Cerebellar nuclear complex (tissue), 1 donor: ENCODE results near the gene SF3B5.
"Not testable (repeated sequence)": the region's sequence is repeated elsewhere in the genome, so short reads cannot be mapped to it uniquely, and the experiment has no call there.

Experiments
- DNase-seq, 2 experiments: peaks; one replicate each; lab custom pipeline; 2025; lab: John Stamatoyannopoulos, UW

SF3B5 gene

DNA sequence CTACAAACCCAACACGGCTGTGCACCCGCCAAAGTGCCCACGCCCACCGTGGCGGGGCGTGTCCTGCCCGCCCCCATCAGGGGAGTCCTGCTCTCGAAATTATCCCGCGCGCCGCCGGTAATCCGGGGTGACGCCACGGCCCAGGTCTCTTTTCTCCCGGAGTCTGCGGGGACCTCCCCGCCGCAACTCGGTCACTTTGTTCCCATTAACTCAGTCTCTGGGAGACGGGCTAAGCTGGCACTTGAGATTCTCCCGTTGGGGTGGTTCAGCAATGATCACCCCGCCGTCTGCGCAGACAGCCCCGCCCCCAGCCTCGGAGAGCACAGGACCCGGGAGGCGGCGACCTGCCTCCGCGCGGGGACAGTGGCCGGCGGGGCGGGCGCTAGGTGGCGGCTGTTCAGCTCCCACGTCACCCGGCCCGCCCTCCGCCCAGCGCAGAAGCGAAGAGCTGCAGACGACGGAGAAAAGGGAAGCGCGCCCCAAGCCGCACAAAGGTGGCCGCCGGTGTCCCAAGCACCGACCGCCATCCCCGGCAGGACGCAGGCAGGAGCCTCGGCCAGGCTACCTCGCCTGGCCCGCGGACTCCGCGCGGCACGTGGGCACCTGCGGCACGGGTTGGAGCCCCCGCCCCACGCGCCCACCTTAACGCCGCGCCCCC lies 31.5 kb downstream of the SF3B5 start:
- no peak for DNase-seq

DNA sequence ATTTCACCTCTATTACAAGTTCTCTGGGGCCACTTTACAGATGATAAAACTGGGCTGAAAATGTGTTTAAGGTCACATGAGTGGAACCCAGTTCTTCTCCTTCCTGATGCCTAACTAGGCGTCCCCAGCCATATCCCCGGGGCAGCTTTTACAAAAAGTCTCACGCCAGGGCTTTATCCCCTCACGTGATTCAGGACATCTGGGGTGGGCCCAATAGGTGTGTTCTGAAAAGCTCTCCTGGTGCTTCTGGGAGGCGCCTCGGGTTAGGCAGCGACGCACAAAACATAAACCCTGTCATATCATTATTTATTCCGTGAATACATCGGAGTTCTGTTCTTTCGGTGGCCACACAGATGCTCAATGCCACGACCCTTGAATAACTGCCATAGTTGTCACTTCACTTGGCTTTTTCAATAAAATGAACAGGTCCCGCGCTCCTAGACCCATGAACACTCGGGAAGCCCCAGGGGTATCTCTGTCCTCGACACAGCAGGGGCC lies 32.1 kb downstream of the SF3B5 start:
- DNase-seq: no peak

DNA sequence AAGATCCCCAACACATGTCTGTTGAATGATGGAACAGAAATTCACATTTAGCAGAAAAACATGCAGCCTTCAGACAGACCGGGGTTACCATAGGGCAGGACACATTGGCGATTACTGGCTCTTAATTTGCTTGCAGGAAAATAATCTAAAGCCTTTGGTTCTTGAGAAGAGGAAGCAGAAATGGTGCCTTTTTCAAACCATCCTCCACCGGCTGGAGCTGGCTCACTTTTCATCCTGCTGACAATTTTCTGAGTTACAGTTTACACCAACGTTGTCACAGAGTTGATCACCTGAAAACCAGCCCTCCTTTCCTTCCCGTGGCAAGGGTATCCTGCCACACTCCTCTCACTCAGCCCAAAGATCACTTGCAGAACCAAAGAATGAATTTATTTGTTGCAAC lies 32.6 kb downstream of the SF3B5 start:
- DNase-seq: no peak

DNA sequence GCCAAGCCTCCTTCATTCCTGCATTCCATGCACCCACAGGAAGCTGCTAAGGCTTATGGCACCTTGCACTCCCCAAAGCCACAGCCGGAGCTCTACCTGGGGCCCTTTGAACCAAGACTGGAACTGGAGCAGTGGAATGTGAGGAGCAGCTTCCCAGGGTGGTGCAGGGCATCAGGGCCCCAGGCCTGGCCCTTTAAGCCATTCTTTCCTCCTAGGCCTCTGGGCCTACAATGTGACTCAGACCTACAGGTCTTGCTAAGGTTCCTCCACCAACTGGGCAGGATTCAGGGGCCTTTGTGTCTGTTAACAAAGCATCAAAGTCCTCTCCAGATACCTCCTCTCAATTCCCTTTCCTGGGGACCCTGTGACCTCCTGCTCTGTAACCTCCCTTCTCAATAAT lies 36.2 kb downstream of the SF3B5 start:
- DNase-seq: no peak

DNA sequence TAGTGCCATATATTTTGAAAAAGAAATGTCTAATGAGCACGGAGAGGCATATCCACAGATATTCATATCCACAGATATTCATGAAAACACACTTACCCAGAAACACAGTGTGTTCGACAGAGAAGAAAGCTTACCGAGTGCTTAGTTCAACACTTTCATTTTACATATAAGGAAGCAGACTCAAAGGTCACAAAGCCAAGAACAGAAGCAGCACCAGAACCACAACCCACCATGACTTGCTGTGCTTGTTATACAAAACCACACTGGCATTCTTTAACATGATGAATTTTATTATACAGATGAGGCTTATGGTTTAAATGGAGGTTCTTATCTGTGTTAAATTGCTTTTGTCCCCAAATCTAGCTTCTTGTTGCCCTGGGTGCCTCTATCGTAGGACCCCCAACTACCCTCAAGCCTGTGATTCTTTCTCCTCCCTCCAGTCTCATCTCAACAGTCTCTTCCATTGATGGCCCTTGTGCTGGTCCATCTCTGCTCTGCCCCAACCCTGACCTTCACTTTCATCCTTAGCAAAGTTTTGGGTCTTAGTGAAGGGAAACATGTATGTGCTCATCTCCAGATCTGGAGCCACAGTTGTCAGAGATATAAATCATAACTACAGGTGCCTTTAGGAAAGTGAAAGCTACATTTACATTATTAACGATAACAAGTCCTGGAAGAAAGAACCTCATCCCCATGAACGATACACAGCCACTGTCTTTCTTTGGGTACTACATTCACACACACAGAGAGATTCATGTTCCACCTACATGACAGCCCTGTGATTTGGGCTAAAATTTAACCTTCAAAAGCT lies 40.0 kb downstream of the SF3B5 start:
- DNase-seq: no peak

DNA sequence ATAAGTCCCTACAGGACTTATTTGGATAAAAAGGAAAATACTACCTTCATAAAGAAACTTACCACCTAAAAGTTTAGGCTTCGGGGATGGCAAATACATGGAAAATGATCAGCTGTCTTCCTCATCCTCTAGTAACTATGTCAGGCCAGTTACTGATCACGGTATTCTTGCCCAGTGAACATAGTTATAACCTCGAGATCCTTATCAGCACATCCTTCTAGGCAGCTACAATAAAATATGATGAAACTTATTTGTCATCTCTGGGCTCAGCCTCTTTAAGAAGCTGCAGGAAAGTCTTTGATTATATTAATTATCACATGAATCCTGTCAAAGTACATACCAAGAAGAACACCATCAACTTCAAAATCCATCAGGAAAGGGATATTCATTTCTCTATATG lies 41.8 kb downstream of the SF3B5 start:
- no peak for DNase-seq

DNA sequence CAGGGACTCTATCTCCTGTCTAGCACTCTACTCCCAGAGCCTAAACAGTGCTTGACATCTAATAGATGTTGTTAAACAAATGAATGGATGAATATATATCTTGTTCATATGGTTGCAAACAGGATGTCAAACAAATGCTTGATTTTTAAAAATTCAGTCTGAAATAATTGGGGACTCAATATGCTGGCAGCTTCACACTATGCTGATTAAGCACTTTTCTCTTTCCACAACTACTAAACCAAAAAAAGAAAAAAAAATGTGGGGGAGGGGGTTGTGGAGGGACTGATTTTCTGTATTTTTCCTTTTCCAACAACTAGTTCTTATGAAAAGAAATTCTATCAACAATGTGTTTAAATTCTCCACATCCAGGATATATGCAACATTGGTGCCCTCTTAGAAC lies 42.9 kb downstream of the SF3B5 start:
- no peak for DNase-seq

DNA sequence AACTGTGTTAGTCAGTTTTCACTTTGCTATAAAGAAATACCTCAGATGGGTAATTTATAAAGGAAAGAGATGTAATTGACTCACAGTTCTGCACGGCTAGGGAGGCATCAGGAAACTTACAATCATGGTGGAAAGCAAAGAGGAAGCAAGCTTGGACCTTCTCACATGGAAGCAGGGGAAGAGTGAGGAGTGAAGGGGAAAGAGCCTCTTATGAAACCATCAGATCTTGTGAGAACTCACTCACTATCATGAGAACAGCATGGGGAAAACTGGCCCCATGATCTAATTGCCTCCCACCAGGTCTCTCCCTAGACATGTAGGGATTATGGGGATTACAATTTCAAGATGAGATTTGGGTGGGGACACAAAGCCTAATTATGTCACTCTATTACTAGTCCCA lies 46.0 kb downstream of the SF3B5 start:
- DNase-seq: no peak

DNA sequence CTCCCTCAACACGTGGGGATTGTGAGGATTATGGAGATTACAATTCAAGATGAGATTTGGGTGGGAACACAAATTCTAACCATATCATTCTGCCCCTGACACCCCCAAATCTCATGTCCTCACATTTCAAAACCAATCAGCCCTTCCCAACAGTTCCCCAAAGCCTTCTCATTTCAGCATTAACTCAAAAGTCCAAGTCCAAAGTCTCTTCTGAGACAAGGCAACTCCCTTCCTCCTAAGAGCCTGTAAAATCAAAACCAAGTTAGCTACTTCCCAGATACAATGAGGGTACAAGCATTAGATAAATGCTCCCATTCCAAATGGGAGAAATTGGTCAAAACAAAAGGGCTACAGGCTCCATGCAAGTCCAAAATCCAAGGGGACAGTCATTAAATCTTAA lies 47.7 kb downstream of the SF3B5 start:
- DNase-seq: no peak

DNA sequence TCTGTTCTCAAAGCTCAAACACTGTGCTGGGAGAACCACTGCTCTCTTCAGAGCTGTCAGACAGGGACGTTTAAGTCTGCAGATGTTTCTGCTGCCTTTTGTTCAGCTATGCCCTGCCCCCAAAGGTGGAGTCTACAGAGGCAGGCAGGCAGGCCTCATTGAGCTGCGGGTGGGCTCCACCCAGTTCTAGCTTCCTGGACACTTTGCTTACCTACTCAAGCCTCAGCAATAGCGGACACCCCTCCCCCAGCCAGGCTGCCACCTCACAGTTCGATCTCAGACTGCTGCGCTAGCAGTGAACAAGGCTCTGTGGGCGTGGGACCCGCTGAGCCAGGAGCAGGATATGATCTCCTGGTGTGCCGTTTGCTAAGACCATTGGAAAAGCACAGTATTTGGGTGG lies 48.7 kb downstream of the SF3B5 start:
- not testable (repeated sequence) for DNase-seq

DNA sequence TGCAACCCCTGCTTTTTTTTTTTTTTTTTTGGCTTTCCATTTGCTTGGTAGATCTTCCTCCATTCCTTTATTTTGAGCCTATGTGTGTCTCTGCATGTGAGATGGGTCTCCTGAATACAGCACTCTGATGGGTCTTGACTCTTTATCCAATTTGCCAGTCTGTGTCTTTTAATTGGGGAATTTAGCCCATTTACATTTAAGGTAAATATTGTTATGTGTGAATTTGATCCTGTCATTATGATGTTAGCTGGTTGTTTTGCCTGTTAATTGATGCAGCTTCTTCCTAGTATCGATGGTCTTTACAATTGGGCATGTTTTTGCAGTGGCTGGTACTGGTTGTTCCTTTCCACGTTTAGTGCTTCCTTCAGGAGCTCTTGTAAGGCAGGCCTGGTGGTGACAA lies 50.4 kb downstream of the SF3B5 start:
- DNase-seq: not testable (repeated sequence)
